Thoracic aorta (tissue), 2 donors: ENCODE measurements around the gene TMEM130. TPM values are rescaled to one million over a fixed set of nuclear protein-coding genes. Genes with fewer than 3 reads are reported as not detected.

ENCODE experiments used
- ATAC-seq: fragments of 150-250 bp; one replicate; pipeline ENCODE4 v1.8.0; 2017; ENCODE audit warnings: low read depth; ENCODE audit not compliant: insufficient number of reproducible peaks, low FRiP score
- DNase-seq: peaks from one replicate; pipeline ENCODE4 v3.0.0-alpha.2; 2020; ENCODE audit warnings: low spot score
- H3K27ac ChIP-seq, 2 donors: fragments of 200-600 bp; sonication (generic); 1 replicate in 1 of 2; 2 replicates in 1 of 2; pipeline ENCODE4 v1.5.1; 2016; ENCODE audit warnings: mild to moderate bottlenecking in 2 of 2, moderate library complexity in 2 of 2
- H3K27me3 ChIP-seq: fragments of 200-600 bp; sonication (generic); replicated peaks from 2 replicates; pipeline ENCODE4 v1.6.0; 2016; ENCODE audit warnings: mild to moderate bottlenecking; ENCODE audit not compliant: insufficient read depth
- H3K36me3 ChIP-seq: fragments of 200-600 bp; sonication (generic); one replicate; pipeline ENCODE4 v1.5.1; 2016
- H3K4me1 ChIP-seq, 2 donors: fragments of 200-600 bp; sonication (generic); 1 replicate in 1 of 2; 2 replicates in 1 of 2; pipeline versions ENCODE4 v1.5.1 to v1.6.0; 2016; ENCODE audit warnings: low read depth in 2 of 2, mild to moderate bottlenecking in 1 of 2; ENCODE audit not compliant: control insufficient read depth in 1 of 2
- H3K4me3 ChIP-seq: fragments of 200-600 bp; sonication (generic); 2 replicates; pipeline ENCODE4 v1.5.1; 2016; ENCODE audit warnings: mild to moderate bottlenecking
- H3K9me3 ChIP-seq: fragments of 200-600 bp; sonication (generic); 2 replicates; pipeline ENCODE4 v1.5.1; 2016
- CTCF ChIP-seq: fragments of 200-600 bp; sonication (generic); IDR thresholded peaks from one replicate; pipeline ENCODE4 v1.5.1; 2019; ENCODE audit warnings: antibody characterized with exemption
- total RNA-seq, 2 donors: library from RNA; depleted of rRNA; stranded (reverse); fragments of >200 nt; gene quantifications; one replicate each; pipeline versions ENCODE4 v1.1.0 to v1.2.3, GENCODE V29; 2016

Gene TMEM130, protein sequence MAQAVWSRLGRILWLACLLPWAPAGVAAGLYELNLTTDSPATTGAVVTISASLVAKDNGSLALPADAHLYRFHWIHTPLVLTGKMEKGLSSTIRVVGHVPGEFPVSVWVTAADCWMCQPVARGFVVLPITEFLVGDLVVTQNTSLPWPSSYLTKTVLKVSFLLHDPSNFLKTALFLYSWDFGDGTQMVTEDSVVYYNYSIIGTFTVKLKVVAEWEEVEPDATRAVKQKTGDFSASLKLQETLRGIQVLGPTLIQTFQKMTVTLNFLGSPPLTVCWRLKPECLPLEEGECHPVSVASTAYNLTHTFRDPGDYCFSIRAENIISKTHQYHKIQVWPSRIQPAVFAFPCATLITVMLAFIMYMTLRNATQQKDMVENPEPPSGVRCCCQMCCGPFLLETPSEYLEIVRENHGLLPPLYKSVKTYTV
- total RNA-seq: 10 to 100 TPM; 26.2 to 57.0 TPM

GRCh38 chr7:98869597-98870120 lies at the start of gene TMEM130:
TSS of gene TMEM130 (minus strand) at chr7:98870014. CDS start at chr7:98869861, 153 bp downstream.
- Histone ChIP-seq H3K27me3 (no peaks in the 10 kb centered on the region), H3K4me1 (peaks cover 23 to 52% of the 10 kb centered on the region in 2 donors), H3K4me3 (peak within 1 kb of the TSS; percentile 79), H3K27ac (peak within 1 kb of the TSS in 1 of 2 donors; percentile 63), H3K36me3 (no peaks in the 10 kb centered on the region), H3K9me3 (no peaks in the 10 kb centered on the region)
- no peak for ATAC-seq
- no peak for TF ChIP-seq CTCF
- DNase-seq: no peak

- no peaks in the 10 kb centered on the region for H3K9me3 ChIP-seq
- no peak overlapping the region for H3K4me3 ChIP-seq
- no peaks in the 10 kb centered on the region for H3K4me1 ChIP-seq
- ATAC-seq (no peak), DNase-seq (no peak)
- no peak for TF ChIP-seq CTCF
- no peaks in the 10 kb centered on the region for H3K27me3 ChIP-seq
- H3K36me3 ChIP-seq: peaks cover 60% of the 10 kb centered on the region
- no peak overlapping the region for H3K27ac ChIP-seq
Measured at GRCh38 chr7:98917331-98917730, 47.5 kb upstream of the TMEM130 start.

DNA sequence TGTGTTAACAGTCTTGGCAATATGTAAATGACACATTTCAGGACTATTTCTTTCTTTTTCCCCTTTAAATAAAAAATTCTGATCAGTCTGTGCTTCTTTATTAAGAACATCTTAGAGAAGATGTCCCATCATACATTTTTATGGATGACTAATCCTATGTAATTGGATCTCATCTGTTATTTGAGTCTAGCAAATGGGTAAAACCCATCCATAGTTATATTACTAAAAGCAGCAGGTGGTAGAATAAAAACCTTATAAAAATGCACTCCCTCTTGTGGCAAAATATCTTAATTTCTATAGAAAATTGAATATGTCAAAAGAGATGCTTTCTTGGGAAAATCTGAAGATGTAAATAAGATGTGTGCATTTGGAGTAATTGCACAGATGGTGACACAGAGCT lies 43.8 kb upstream of the TMEM130 start:
- no peaks in the 10 kb centered on the region for H3K27me3 ChIP-seq
- no peaks in the 10 kb centered on the region for H3K4me1 ChIP-seq
- H3K36me3 ChIP-seq: peaks cover 67% of the 10 kb centered on the region
- no peak overlapping the region for H3K4me3 ChIP-seq
- no peak overlapping the region for H3K27ac ChIP-seq
- no peak for TF ChIP-seq CTCF
- ATAC-seq: no peak
- H3K9me3 ChIP-seq: no peaks in the 10 kb centered on the region
- DNase-seq: no peak

DNA sequence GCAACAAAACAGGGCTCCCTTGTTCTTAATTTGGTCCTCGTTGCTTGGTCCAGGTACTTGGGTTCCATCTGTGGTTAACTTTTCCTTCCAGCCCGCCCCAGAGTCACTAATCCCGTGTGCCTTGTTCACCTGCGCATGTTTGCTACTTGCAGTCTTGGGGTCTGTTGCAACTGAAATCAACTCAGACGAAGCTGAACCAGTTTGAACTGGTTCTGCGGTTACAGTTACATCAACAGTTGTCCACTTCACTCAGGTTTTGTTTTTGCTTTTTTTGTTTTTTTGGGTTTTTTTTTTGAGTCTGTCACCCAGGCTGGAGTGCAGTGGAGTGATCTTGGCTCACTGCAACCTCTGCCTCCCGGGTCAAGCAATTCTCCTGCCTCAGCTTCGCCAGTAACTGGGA lies 43.2 kb upstream of the TMEM130 start:
- no peaks in the 10 kb centered on the region for H3K4me1 ChIP-seq
- no peak for TF ChIP-seq CTCF
- H3K36me3 ChIP-seq: peaks cover 71% of the 10 kb centered on the region
- no peaks in the 10 kb centered on the region for H3K27me3 ChIP-seq
- H3K9me3 ChIP-seq: no peaks in the 10 kb centered on the region
- ATAC-seq: no peak
- DNase-seq: no peak
- H3K27ac ChIP-seq: no peak overlapping the region
- H3K4me3 ChIP-seq: no peak overlapping the region

DNA sequence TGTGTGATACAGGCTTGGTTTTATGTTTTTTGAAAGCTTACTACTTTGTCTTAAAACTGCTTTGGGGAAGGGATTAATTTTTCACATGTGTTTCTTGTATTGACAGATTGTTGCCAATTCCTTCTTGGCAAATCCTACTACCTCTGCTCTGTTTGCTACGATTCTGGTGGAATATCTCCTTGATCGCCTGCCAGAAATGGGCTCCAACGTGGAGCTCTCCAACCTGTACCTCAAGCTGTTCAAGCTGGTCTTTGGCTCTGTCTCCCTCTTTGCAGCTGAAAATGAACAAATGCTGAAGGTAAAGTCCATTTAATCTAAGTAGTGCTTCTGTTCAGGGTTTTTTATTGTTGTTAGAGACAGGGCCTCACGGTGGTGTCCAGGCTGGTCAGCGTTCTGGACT lies 42.1 kb upstream of the TMEM130 start:
- Histone ChIP-seq H3K4me1 (no peaks in the 10 kb centered on the region), H3K36me3 (peaks cover 69% of the 10 kb centered on the region), H3K9me3 (no peaks in the 10 kb centered on the region), H3K27ac (no peak overlapping the region), H3K27me3 (no peaks in the 10 kb centered on the region), H3K4me3 (no peak overlapping the region)
- DNase-seq (no peak), ATAC-seq (no peak)
- no peak for TF ChIP-seq CTCF
